Endothelial cell (in vitro differentiated cells): ENCODE results near the gene TLDC2. TPM values are rescaled to one million over a fixed set of nuclear protein-coding genes. Genes with fewer than 3 reads are reported as not detected.
"Not testable (repeated sequence)": the region's sequence is repeated elsewhere in the genome, so short reads cannot be mapped to it uniquely, and the experiment has no call there.

Source experiments
- DNase-seq: peaks from one replicate; pipeline ENCODE4 v3.0.0; 2021; ENCODE audit warnings: low spot score
- H3K27ac Mint-ChIP-seq: one replicate; pipeline ENCODE4 v1.8.0; 2021; ENCODE audit warnings: mixed read lengths, inconsistent platforms; ENCODE audit not compliant: unreplicated experiment
- H3K27me3 Mint-ChIP-seq: one replicate; pipeline ENCODE4 v1.8.0; 2021; ENCODE audit warnings: mild to moderate bottlenecking, moderate library complexity, mixed read lengths, inconsistent platforms; ENCODE audit not compliant: unreplicated experiment
- H3K36me3 Mint-ChIP-seq: one replicate; pipeline ENCODE4 v1.8.0; 2021; ENCODE audit warnings: mild to moderate bottlenecking, low read depth, mixed read lengths, inconsistent platforms; ENCODE audit not compliant: unreplicated experiment
- H3K4me1 Mint-ChIP-seq: one replicate; pipeline ENCODE4 v1.8.0; 2021; ENCODE audit warnings: mild to moderate bottlenecking, mixed read lengths, inconsistent platforms; ENCODE audit not compliant: unreplicated experiment
- H3K4me3 Mint-ChIP-seq: one replicate; pipeline ENCODE4 v1.8.0; 2021; ENCODE audit warnings: mild to moderate bottlenecking, mixed read lengths, inconsistent platforms; ENCODE audit not compliant: unreplicated experiment
- H3K9me3 Mint-ChIP-seq: one replicate; pipeline ENCODE4 v1.8.0; 2021; ENCODE audit warnings: mixed read lengths, inconsistent platforms; ENCODE audit not compliant: unreplicated experiment
- CTCF ChIP-seq: fragments of 200-600 bp; sonication (generic); IDR thresholded peaks from one replicate; pipeline ENCODE4 v1.5.0; 2021; ENCODE audit warnings: antibody characterized with exemption; ENCODE audit not compliant: unreplicated experiment
- total RNA-seq: library from RNA; stranded (reverse); fragmentation: NEBNext Ultra II Directional; extraction: Animal tissue kit (Norgen Biotek cat#: 25700); gene quantifications from one replicate; pipeline ENCODE4 v1.2.1, GENCODE V29; 2021; ENCODE audit not compliant: unreplicated experiment

Gene TLDC2
- total RNA-seq, 1 donor from 2014 or later: not detected

- Mint-ChIP-seq H3K27ac (no peak overlapping the region), H3K27me3 (peaks cover under 1% of the 10 kb centered on the region), H3K36me3 (no peaks in the 10 kb centered on the region), H3K9me3 (no peaks in the 10 kb centered on the region), H3K4me3 (no peak overlapping the region), H3K4me1 (peaks cover 3% of the 10 kb centered on the region)
- no peak for DNase-seq
- no peak for TF ChIP-seq CTCF
Measured at GRCh38 chr20:36871640-36872570, 4.0 kb upstream of the TLDC2 start.

GRCh38 chr20:36872852-36873251, 3.1 kb upstream of the TLDC2 start:
- Mint-ChIP-seq H3K27ac (no peak overlapping the region), H3K9me3 (no peaks in the 10 kb centered on the region), H3K4me3 (no peak overlapping the region), H3K27me3 (no peaks in the 10 kb centered on the region), H3K4me1 (peaks cover 3% of the 10 kb centered on the region), H3K36me3 (no peaks in the 10 kb centered on the region)
- TF ChIP-seq CTCF: no peak
- DNase-seq: no peak

GRCh38 chr20:36873498-36874189, 2.3 kb upstream of the TLDC2 start:
- peaks cover 3% of the 10 kb centered on the region for H3K4me1 Mint-ChIP-seq
- no peak for DNase-seq
- no peaks in the 10 kb centered on the region for H3K27me3 Mint-ChIP-seq
- no peaks in the 10 kb centered on the region for H3K9me3 Mint-ChIP-seq
- H3K27ac Mint-ChIP-seq: no peak overlapping the region
- H3K4me3 Mint-ChIP-seq: no peak overlapping the region
- no peak for TF ChIP-seq CTCF
- H3K36me3 Mint-ChIP-seq: no peaks in the 10 kb centered on the region

GRCh38 chr20:36875093-36875492, 845 bp upstream of the TLDC2 start:
- H3K9me3 Mint-ChIP-seq, H3K27ac Mint-ChIP-seq, DNase-seq, H3K36me3 Mint-ChIP-seq, H3K27me3 Mint-ChIP-seq, H3K4me3 Mint-ChIP-seq, H3K4me1 Mint-ChIP-seq: not testable (repeated sequence)

- peaks cover 3% of the 10 kb centered on the region for H3K4me1 Mint-ChIP-seq
- H3K27me3 Mint-ChIP-seq: no peaks in the 10 kb centered on the region
- DNase-seq: no peak
- no peak for TF ChIP-seq CTCF
- no peaks in the 10 kb centered on the region for H3K9me3 Mint-ChIP-seq
- H3K27ac Mint-ChIP-seq: no peak overlapping the region
- H3K36me3 Mint-ChIP-seq: no peaks in the 10 kb centered on the region
- H3K4me3 Mint-ChIP-seq: no peak overlapping the region
Measured at GRCh38 chr20:36876473-36876833, 515 bp downstream of the TLDC2 start.
